HUES48 (cell line): ENCODE data around the gene TES.

ENCODE experiments used
- H3K27ac ChIP-seq: one replicate; pipeline ENCODE4 v1.7.0; 2013; ENCODE audit warnings: low read depth, low read length, inconsistent platforms
- H3K27me3 ChIP-seq: 2 replicates; pipeline ENCODE4 v1.6.1; 2013; ENCODE audit warnings: mild to moderate bottlenecking, low read length; ENCODE audit not compliant: control insufficient read depth, insufficient read depth
- H3K36me3 ChIP-seq: 2 replicates; pipeline ENCODE4 v1.6.1; 2013; ENCODE audit warnings: low read length; ENCODE audit not compliant: control insufficient read depth, insufficient read depth
- H3K4me1 ChIP-seq: 2 replicates; pipeline ENCODE4 v1.6.1; 2013; ENCODE audit warnings: mild to moderate bottlenecking, low read length; ENCODE audit not compliant: control insufficient read depth, insufficient read depth
- H3K4me3 ChIP-seq: 2 replicates; pipeline ENCODE4 v1.5.1; 2013; ENCODE audit warnings: mild to moderate bottlenecking, low read depth, low read length
- H3K9ac ChIP-seq: 2 replicates; pipeline ENCODE4 v1.6.1; 2013; ENCODE audit warnings: mild to moderate bottlenecking, low read depth, low read length, moderate library complexity
- H3K9me3 ChIP-seq: 2 replicates; pipeline ENCODE4 v1.6.1; 2013; ENCODE audit warnings: low read length; ENCODE audit not compliant: control insufficient read depth, insufficient read depth

The TES gene

DNA sequence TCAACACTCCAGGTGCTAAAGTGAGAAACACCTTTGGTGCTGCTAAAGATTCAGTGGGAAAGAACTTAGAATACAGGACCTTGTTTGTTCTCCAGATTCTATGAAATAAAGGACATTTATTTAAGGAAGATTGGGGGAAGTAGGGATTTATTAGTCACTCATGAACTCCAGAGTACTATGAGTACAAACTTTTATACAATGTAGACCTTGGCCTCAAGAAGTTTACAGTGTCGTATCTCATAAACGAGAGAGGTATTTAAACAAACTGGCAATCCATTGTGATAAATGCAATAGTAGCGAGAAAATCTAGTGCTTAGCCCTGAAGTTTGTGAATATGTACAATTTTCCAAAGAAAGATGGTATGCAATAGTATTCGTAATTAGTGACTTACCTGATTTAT, 59.1 kb downstream of the TES start:
- no peaks in the 10 kb centered on the region for H3K36me3 ChIP-seq
- H3K9me3 ChIP-seq: no peaks in the 10 kb centered on the region
- H3K4me1 ChIP-seq: peaks cover 16% of the 10 kb centered on the region
- H3K9ac ChIP-seq: no peak overlapping the region
- no peaks in the 10 kb centered on the region for H3K27me3 ChIP-seq
- no peak overlapping the region for H3K4me3 ChIP-seq
- no peak overlapping the region for H3K27ac ChIP-seq

DNA sequence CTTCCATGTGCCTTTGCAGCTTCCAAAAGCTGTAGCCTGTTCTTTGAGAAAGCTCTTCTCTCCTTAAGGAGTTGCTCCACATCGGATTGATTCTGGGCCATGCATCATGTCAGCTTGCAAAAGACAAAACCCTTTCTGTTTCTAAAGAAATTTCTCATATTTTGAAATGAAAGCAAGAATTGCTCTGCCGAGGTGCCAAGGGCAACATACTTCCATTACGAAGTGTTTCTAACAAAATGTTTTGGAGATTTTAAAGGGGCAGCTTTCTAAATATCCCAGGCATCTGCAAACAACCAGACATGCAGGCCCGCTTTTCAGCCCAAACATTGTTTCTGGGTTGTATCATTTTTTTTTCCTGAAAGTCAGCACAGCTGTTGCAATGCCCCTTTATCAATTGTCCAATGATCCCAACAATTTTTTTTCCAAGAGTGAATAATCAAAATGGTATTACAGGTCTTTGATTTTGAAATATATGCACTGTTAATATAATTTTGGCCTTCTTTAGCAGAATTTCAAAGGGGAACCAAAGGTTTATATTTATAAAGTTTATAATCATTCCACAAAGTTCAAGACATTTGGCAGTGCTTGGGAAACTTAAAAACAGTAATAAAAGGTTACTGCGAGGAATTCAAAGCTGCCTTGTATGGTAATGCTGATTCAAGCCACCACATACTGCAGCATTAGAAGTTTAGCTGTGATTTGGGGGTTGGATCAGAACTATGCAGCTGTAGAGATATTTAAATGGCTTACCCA, 61.0 kb downstream of the TES start:
- Histone ChIP-seq H3K9ac (no peak overlapping the region), H3K4me3 (no peak overlapping the region), H3K27me3 (no peaks in the 10 kb centered on the region), H3K9me3 (no peaks in the 10 kb centered on the region), H3K36me3 (no peaks in the 10 kb centered on the region), H3K4me1 (peaks cover 16% of the 10 kb centered on the region), H3K27ac (no peak overlapping the region)

DNA sequence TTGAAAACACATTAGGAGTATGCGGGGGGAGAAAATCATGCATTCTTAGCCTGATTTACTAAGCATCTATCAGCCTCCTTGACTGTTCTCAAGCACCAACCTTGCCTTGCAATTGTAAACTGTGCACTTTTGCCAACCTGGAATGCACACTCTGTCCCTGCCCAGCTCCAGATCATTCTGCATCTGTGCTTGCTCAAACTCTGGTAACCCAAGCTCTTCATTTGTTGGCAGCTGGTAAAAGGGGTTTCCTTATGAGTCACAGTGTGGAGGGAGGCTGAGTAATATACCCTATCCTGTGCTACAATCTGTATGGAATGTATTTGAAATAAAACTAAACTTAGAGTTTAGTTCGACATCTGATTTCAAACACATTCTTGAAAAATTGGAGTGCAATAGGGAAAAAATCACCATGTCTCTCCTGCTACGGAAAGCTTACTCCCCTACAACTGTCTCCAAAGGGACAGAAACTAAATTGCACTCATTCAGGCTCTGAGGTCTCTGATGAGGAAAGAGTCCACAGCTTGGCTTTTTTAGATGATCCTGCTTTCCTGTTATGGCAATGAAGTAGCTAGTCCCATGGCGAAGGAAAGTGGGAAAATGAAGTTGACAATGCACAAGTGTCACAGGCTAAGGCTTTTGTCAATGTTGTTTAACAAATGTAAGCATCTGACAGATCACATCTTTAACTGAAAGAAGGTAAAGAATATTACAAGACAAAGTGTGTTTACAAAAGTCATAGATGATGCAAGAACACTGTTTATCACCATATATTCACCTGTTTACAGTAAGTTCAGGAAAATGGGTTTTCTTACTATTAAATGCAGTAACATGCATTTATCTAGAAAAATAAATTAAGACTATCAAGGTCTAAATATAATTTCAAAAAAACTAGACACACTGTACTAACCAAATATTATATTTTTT, 61.9 kb downstream of the TES start:
- H3K4me3 ChIP-seq: no peak overlapping the region
- H3K27me3 ChIP-seq: no peaks in the 10 kb centered on the region
- H3K36me3 ChIP-seq: no peaks in the 10 kb centered on the region
- H3K9me3 ChIP-seq: no peaks in the 10 kb centered on the region
- H3K4me1 ChIP-seq: peaks cover 22% of the 10 kb centered on the region
- H3K9ac ChIP-seq: no peak overlapping the region; the same call in 1 of the 2 replicates
- H3K27ac ChIP-seq: peak overlapping the region; percentile 22

DNA sequence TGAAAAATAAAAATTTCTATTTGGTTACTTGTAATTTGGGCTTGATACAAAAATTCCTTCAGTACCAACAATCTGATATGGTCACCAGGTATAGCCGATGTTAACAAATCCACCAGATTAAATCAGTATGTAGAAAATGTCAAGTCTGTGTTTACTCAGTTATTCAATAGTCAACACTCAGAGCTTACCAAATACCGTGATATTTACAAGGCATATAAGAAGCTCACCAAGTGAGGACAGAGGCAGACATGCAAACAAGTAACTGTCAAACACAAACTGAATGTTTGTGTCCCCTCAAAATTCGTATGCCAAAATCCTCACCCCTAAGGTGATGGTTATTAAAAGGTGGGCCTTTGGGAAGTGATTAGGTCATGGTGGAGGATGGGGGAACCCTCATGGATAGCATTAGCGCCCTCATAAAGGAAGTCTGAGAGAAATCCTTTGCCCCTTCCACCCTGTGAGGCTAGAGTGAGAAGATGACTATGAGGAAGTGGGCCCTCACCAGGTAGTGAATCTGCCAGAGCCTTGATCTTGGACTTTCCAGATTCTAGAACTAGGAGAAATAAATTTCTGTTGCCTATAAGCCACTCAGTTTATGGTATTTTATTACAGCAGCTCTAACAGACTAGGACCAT, 63.1 kb downstream of the TES start:
- Histone ChIP-seq H3K4me1 (peaks cover 23% of the 10 kb centered on the region), H3K27ac (peak overlapping the region; percentile 15), H3K4me3 (no peak overlapping the region), H3K36me3 (no peaks in the 10 kb centered on the region), H3K9me3 (no peaks in the 10 kb centered on the region), H3K9ac (no peak overlapping the region), H3K27me3 (no peaks in the 10 kb centered on the region)

DNA sequence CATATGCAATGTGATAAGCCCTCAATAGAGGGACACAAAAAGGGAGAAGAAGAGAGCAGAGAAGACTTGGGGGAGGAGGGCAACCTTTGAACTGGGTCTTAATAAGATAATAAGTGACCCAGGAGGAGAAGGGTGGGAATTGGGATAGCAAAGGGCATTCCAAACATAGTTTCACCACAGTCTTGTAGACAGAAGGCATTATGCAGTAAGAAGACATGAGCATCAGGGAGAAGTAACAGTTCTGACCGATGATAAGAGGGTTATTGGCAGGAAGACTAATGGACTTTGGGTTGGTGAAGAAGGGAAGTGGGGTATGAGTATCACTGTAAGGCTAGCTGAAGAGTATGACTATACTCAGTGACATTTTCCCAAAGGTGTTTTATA, 63.6 kb downstream of the TES start:
- H3K4me1 ChIP-seq: peaks cover 23% of the 10 kb centered on the region
- no peak overlapping the region for H3K4me3 ChIP-seq
- no peak overlapping the region for H3K9ac ChIP-seq
- no peaks in the 10 kb centered on the region for H3K9me3 ChIP-seq
- H3K36me3 ChIP-seq: no peaks in the 10 kb centered on the region
- no peak overlapping the region for H3K27ac ChIP-seq
- no peaks in the 10 kb centered on the region for H3K27me3 ChIP-seq

DNA sequence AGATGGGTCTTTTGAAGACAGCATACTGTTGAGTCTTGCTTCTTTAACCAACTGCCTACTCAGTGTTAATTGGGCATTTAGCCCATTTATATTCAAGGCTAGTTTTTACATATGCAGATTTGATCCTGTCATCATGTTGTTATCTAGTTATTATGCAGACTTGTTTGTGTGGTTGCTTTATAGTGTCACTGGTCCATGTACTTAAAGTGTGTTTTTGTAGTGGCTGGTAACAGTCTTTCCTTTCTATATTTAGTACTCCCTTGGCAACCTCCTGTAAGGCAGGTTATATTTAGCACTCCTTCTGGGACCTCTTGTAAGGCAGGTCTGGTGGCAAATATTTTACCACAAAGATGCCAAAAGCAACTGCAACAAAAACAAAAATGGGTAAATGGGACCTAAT, 66.7 kb downstream of the TES start:
- Histone ChIP-seq H3K9ac (no peak overlapping the region), H3K9me3 (no peaks in the 10 kb centered on the region), H3K4me1 (peaks cover 12% of the 10 kb centered on the region), H3K4me3 (no peak overlapping the region), H3K27ac (no peak overlapping the region), H3K36me3 (no peaks in the 10 kb centered on the region), H3K27me3 (no peaks in the 10 kb centered on the region)

DNA sequence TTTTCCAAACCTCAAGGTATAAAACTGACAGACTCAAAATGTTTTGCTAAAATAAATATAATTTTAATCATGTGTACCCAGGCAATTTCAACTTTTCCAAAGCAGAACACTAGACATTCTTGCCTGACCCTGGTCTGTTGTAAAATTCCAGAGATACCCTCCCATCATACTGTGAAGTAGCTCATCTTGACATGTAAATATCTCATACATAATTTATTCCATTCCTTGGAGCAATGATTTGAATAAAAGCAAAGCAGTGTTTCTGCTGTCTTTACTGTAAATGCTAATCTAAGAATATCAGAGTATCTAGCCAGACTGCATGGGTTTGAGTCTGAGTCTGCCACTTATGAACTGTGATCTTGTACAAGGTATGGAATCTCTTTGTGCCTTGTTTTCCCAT, 68.9 kb downstream of the TES start:
- H3K27ac ChIP-seq: no peak overlapping the region

DNA sequence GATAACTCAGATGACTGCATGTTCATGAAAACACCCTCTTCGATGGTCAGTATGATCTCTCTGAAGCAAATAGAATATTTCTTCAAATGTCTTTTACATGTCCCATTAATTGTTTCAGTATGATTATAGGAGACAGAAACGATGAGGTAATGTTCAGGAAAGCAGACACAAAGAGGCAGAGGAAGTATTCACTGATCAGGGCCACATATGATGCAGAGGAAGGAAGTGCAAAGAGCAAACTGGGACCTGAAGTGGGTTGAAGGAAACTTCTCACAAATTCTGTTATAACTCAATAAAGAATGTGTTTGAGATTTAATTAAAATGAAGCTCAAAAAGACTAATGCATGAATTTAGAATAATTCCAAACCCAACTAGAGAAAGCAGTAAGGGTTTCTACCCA, 70.5 kb downstream of the TES start:
- Histone ChIP-seq H3K27me3 (no peaks in the 10 kb centered on the region), H3K9me3 (no peaks in the 10 kb centered on the region), H3K4me3 (no peak overlapping the region), H3K36me3 (no peaks in the 10 kb centered on the region), H3K9ac (no peak overlapping the region), H3K27ac (no peak overlapping the region), H3K4me1 (0 out of 2 replicates have a peak, but pooled peaks cover 7% of the 10 kb centered on the region)

More for the DNA sequence above, 68.9 kb downstream of the TES start:
- no peaks in the 10 kb centered on the region for H3K9me3 ChIP-seq
- H3K9ac ChIP-seq: no peak overlapping the region
- H3K27me3 ChIP-seq: no peaks in the 10 kb centered on the region
- no peak overlapping the region for H3K4me3 ChIP-seq
- 0 out of 2 replicates have a peak, but pooled peaks cover 7% of the 10 kb centered on the region for H3K4me1 ChIP-seq
- H3K36me3 ChIP-seq: no peaks in the 10 kb centered on the region

DNA sequence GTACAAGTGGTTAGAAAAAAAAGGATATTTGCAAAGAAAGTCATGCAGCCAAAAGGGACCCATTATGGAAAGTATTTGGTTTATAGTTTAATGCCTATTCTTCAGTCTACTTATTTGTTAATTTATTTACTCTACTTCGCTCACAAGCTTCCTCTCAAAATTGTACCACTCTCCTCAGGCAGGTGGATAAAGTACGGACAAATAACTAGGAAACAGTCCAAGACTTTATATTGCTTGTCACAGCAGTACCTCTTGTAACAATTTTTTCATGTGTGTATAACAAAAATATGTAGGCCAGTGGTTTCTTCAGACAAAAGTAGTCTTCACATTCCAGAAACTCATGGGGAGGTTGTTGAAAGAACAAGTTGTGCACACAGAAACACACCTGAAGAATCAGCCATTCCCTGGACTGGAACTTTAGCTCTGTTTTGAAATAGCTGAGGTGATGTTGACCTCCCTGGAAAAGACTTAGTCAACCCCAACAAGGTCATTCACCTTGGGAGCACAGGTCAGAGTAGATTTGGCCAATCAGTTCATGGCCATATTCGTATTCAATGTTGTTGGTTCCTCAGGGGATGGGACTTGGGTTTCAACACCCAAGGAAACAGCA, 73.4 kb downstream of the TES start:
- no peak overlapping the region for H3K27ac ChIP-seq
- no peak overlapping the region for H3K9ac ChIP-seq
- no peaks in the 10 kb centered on the region for H3K36me3 ChIP-seq
- no peak overlapping the region for H3K4me3 ChIP-seq
- no peaks in the 10 kb centered on the region for H3K4me1 ChIP-seq
- no peaks in the 10 kb centered on the region for H3K9me3 ChIP-seq
- no peaks in the 10 kb centered on the region for H3K27me3 ChIP-seq

DNA sequence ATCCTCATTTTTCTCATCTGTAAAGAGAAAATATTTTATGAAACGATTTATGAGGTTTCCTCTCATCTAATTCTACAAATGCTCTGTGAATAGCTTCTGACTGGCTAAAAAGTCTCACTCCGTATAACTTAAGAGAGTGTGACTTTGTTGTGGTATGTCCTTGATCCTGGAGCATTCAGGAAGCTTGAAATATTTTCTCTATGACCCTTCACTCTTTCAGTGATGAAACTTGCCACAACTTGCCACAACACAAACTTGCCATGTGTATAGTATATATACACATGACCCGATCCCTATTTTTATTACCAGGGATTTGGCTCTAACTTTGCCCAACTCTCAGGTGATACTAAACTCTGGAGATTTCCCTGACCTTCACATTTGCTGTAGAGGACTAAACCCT, 74.1 kb downstream of the TES start:
- no peaks in the 10 kb centered on the region for H3K36me3 ChIP-seq
- no peak overlapping the region for H3K9ac ChIP-seq
- no peaks in the 10 kb centered on the region for H3K9me3 ChIP-seq
- no peak overlapping the region for H3K4me3 ChIP-seq
- no peak overlapping the region for H3K27ac ChIP-seq
- H3K4me1 ChIP-seq: no peaks in the 10 kb centered on the region
- H3K27me3 ChIP-seq: no peaks in the 10 kb centered on the region
